BJ (cell line): ENCODE data around the gene ADAM19. TPM values are rescaled to one million over a fixed set of nuclear protein-coding genes. Genes with fewer than 3 reads are reported as not detected.

Experiments
- CTCF ChIA-PET: fragments of 350-600 bp; formaldehyde crosslinking; extraction: SDS; loops from one replicate; lab custom pipeline; 2021; ENCODE audit warnings: antibody characterized with exemption, inconsistent platforms; lab: Yijun Ruan, JAX
- POLR2A ChIA-PET: fragments of 300-600 bp; sonication (Branson Sonifier 250); formaldehyde crosslinking; extraction: SDS; loops from one replicate; lab custom pipeline; 2021; ENCODE audit warnings: antibody characterized with exemption; lab: Charles Lee
- DNase-seq: peaks from one replicate; pipeline ENCODE4 v3.0.0-alpha.2; 2011; ENCODE audit warnings: low read depth
- H3K27me3 ChIP-seq: 2 replicates; pipeline ENCODE4 v1.6.0; 2011; ENCODE audit warnings: low read length; ENCODE audit not compliant: control insufficient read depth, insufficient read depth
- H3K36me3 ChIP-seq: 2 replicates; pipeline ENCODE4 v1.5.1; 2011; ENCODE audit warnings: low read length; ENCODE audit not compliant: control insufficient read depth, insufficient read depth
- H3K4me3 ChIP-seq: 2 replicates; pipeline ENCODE4 v1.5.1; 2011; ENCODE audit warnings: low read depth, mild to moderate bottlenecking, control low read depth, low read length
- polyA plus RNA-seq: library from polyadenylated mRNA; depleted of rRNA; stranded (reverse); fragments of >200 nt; gene quantifications from 2 replicates; pipeline ENCODE4 v1.2.3, GENCODE V29; 2011
- TF ChIP-seq, protein P1 (sequence below): IDR thresholded peaks from 2 replicates; pipeline ENCODE4 v1.5.1; 2011; ENCODE audit warnings: low read depth, mild to moderate bottlenecking, control low read depth, inconsistent platforms, low read length, moderate library complexity; ENCODE audit not compliant: insufficient read depth

Gene ADAM19
- polyA plus RNA-seq, 1 experiment = 68.3 TPM

DNA sequence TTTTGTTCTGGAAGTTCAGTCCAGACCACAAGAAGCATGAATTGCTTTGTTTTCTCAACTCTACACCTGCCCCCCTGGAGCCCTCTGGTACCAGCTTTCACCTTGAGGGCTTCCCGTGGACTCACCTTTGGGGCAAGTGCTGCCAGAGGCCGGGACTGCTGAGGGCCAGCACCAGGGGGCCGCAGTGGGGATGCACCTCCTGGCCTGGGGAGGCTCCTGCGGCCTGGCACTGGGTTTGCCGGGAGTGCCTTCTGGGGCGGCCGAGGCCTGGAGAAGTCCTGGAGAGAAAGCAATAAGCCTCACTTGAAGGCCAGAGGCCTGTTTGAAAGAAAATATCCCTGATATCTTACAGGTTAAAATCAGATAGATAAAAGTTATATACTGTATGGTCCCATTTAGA is 93.9 kb downstream of the ADAM19 start:
- no peak overlapping the region for H3K4me3 ChIP-seq
- peaks cover 28% of the 10 kb centered on the region for H3K36me3 ChIP-seq
- DNase-seq = no peak
- TF ChIP-seq, protein P1, sequence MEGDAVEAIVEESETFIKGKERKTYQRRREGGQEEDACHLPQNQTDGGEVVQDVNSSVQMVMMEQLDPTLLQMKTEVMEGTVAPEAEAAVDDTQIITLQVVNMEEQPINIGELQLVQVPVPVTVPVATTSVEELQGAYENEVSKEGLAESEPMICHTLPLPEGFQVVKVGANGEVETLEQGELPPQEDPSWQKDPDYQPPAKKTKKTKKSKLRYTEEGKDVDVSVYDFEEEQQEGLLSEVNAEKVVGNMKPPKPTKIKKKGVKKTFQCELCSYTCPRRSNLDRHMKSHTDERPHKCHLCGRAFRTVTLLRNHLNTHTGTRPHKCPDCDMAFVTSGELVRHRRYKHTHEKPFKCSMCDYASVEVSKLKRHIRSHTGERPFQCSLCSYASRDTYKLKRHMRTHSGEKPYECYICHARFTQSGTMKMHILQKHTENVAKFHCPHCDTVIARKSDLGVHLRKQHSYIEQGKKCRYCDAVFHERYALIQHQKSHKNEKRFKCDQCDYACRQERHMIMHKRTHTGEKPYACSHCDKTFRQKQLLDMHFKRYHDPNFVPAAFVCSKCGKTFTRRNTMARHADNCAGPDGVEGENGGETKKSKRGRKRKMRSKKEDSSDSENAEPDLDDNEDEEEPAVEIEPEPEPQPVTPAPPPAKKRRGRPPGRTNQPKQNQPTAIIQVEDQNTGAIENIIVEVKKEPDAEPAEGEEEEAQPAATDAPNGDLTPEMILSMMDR = no peak
- H3K27me3 ChIP-seq = no peaks in the 10 kb centered on the region
- ChIA-PET CTCF (interaction anchor here (1.3 to 3.2 kb wide), 3 partner anchors 7 to 237 kb away, joined by 3 to 12 read pairs (median 6); no protein-coding TSS in a partner anchor), POLR2A (no interaction called here)

DNA sequence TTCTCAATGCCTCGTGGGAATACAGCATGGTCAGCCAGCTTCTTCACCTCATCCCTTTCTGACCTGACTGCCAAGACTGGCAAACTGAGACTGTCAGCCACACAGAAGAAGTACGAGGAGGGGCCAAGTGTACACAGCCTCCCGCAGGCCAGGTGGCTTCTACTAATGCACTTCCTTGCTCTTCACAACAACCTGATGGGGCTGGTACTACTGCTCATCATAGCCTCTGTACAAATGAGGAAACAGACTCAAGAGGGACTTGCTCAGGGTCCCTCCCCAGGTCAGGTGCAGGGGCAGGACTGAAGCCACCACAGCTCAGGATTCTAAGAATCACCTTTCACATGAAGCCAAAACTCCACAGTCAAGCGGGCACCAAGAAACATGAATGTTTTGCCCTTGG is 94.3 kb downstream of the ADAM19 start:
- CTCF ChIA-PET = interaction anchor here (1.0 to 3.2 kb wide), 5 partner anchors 8 to 238 kb away, joined by 3 to 12 read pairs (median 6); no protein-coding TSS in a partner anchor
- Histone ChIP-seq H3K4me3 (no peak overlapping the region), H3K27me3 (no peaks in the 10 kb centered on the region), H3K36me3 (peaks cover 25% of the 10 kb centered on the region)
- TF ChIP-seq, protein P1 = no peak
- POLR2A ChIA-PET = no interaction called here
- no peak for DNase-seq

DNA sequence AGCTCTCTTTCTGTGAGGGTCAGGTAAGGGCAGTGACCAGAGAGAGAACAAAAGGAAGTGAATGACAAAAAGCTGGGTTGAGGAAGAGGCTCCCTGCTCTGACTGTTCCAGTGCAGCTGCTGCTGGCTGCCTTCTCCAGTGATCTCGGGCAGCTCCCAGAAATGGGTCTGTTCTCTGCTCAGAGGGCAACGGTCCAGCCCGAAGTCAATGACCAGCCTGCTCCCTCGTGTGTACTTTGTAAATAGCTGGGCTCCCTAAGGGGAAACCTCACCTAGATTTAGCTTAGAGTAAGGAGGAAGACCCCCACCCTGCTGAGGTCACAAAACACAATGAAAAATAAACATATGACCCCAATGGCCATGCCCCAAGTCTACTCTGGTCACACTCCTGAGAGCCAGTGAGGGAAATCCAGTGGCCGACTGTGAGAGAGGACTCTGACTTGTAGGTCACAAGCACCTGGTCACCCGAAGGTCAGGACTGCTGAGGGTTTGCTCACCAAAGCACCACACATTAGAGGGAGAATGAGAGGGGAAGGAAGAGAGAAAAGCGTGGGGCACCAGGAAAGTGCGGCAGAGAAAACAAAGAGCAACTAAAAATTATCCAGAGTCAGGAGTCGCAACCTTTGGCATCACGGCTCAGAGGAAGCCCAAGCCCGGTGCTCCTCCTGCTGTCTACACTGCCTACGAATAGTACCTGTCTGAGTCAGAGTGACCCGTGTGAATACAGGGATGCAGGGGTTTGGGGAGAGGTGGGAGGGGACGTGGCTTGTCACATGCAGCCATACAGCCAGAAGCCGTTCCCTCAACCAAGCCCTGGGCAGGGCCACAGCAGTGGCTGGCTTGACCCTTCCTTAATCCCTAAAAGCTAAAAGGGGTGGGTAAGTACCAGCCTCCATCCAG is 95.7 kb downstream of the ADAM19 start:
- CTCF ChIA-PET = interaction anchor here (0.9 to 3.2 kb wide), 6 partner anchors 9 to 239 kb away, joined by 3 to 12 read pairs (median 6); no protein-coding TSS in a partner anchor
- TF ChIP-seq, protein P1 = no peak
- H3K4me3 ChIP-seq = no peak overlapping the region
- H3K36me3 ChIP-seq = peaks cover 21% of the 10 kb centered on the region
- POLR2A ChIA-PET = interaction anchor here (0.5 kb wide), 1 partner anchor 46 kb away, joined by 7 read pairs; no protein-coding TSS in a partner anchor
- no peaks in the 10 kb centered on the region for H3K27me3 ChIP-seq
- no peak for DNase-seq

DNA sequence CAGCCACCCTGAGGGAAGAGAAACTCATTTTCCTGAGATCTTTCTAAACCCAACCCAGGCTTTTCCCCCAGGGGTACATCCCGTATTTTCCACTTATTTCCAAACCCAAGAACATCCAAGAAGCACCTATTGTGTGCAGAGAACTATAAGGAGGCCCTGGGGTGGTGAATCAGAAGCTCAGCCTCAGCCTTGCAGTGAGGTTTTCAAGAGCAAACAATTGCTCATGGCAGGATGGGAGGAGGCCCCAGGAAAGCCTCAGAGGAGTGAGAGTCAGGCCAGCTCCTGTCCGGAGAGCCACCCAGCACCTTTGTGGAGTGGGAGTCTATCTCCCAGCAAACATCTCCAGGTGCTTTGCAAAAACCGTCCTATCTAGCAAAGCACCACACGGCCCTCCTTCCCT is 96.4 kb downstream of the ADAM19 start:
- Histone ChIP-seq H3K27me3 (no peaks in the 10 kb centered on the region), H3K4me3 (no peak overlapping the region), H3K36me3 (peaks cover 18% of the 10 kb centered on the region)
- ChIA-PET POLR2A (interaction anchor here (0.5 kb wide), 1 partner anchor 46 kb away, joined by 7 read pairs; no protein-coding TSS in a partner anchor), CTCF (interaction anchor here (0.7 to 3.2 kb wide), 4 partner anchors 112 to 240 kb away, joined by 3 to 12 read pairs (median 4); no protein-coding TSS in a partner anchor)
- no peak for DNase-seq
- TF ChIP-seq, protein P1 = no peak

DNA sequence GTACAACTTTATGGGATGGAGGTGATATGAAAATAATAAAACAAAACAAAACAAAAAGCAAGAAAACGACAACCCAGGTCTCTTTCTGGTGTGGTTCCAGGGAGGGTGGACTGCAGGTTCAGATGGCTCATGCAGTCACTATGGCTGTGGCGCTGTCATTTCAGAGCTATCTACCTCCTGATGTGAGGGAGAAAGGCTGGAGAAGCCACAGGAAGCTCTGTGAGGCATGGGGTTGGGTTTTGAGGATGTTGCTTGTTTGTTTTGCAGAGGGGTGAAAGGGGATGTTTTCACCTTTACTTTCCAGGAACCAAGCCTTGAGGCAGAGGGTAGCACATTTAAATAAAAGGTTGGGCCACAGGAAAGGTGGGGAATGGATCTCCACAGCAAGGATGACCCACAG is 96.8 kb downstream of the ADAM19 start:
- ChIA-PET POLR2A (no interaction called here), CTCF (interaction anchor here (0.7 to 3.2 kb wide), 3 partner anchors 111 to 240 kb away, joined by 3 to 12 read pairs (median 5); no protein-coding TSS in a partner anchor)
- peaks cover 18% of the 10 kb centered on the region for H3K36me3 ChIP-seq
- no peaks in the 10 kb centered on the region for H3K27me3 ChIP-seq
- no peak for DNase-seq
- H3K4me3 ChIP-seq = no peak overlapping the region
- TF ChIP-seq, protein P1 = no peak
